Fibroblast of pulmonary artery (primary cell): ENCODE measurements around the gene NEU4.
"Not testable (repeated sequence)": the region's sequence is repeated elsewhere in the genome, so short reads cannot be mapped to it uniquely, and the experiment has no call there.

ENCODE experiments used
- DNase-seq: peaks from one replicate; pipeline ENCODE4 v3.0.0-alpha.2; 2010; ENCODE audit warnings: low read depth
- H3K4me3 ChIP-seq: replicated peaks from 2 replicates; pipeline ENCODE4 v1.5.1; 2011; ENCODE audit warnings: low read depth, mild to moderate bottlenecking, control low read depth, low read length, moderate library complexity
- CTCF ChIP-seq: IDR thresholded peaks from 2 replicates; pipeline ENCODE4 v1.5.1; 2011; ENCODE audit warnings: mild to moderate bottlenecking, control low read depth, low read length, inconsistent platforms; ENCODE audit errors: missing control alignments

Gene NEU4

GRCh38 chr2:241802421-241803318 is 6.3 kb upstream of the NEU4 start:
- TF ChIP-seq CTCF, result no peak
- DNase-seq, result no peak
- no peak overlapping the region for H3K4me3 ChIP-seq

- H3K4me3 ChIP-seq, result peak overlapping the region; percentile 37
- peak; percentile 49 for DNase-seq
- TF ChIP-seq CTCF, result no peak
Observed at GRCh38 chr2:241803387-241804325, 5.3 kb upstream of the NEU4 start.

- TF ChIP-seq CTCF, result no peak
- no peak overlapping the region for H3K4me3 ChIP-seq
- DNase-seq, result peak; percentile 47
Observed at GRCh38 chr2:241804326-241805229, 4.4 kb upstream of the NEU4 start.

- not testable (repeated sequence) for DNase-seq, H3K4me3 ChIP-seq
Observed at GRCh38 chr2:241806217-241806616, 2.8 kb upstream of the NEU4 start.

- DNase-seq, result no peak
- no peak for TF ChIP-seq CTCF
- H3K4me3 ChIP-seq, result no peak overlapping the region
Observed at GRCh38 chr2:241808051-241808720, 807 bp upstream of the NEU4 start.

DNA sequence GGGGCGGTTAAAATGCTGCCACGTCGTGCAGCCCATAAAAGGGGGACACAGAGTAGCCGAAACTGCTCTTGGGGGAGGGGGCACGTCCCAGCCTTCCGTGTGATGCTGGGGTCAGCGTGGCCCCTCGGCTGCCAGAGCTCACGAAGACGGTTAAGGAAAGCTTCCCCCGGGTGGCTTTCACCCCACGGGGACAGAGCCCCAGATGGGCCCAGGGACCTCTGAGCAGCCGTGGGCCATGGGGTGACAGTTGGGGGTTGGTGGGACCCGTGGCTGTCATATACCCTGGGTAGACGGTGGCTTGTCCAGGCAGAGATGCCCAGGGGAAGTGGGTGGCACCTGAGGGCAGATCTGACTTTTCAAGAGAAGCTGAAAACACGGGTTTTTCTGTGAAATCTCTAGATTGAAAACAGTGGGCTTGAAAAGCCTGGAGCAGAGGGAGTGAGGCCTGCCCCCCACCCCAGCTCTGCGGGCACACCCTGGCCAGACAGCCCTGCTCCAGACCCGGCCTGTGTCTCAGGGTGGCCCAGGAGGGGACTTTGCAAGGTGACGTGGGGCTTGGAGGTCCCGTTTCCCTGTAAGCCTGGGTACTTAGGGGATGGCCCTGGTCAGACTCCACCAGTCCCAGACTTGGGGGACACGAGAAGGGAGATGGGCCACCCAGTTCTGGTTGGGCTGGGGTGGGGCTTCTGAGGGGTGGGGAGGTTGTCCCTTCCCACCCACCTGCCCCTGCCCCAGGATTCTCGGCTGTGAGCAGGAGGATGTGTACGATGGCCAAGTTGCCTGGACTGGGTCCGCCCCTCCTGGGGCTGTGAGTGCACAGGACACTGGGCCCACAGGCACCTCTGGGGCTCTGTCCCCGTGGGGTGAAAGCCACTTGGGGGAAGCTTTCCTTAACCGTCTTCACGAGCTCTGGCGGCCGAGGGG is 652 bp downstream of the NEU4 start:
- DNase-seq, result no peak
- H3K4me3 ChIP-seq, result no peak overlapping the region
- no peak for TF ChIP-seq CTCF
